Stomach (tissue), 4 donors: Measurements from ENCODE around the gene MRPS17.

ENCODE experiments used
- CTCF ChIP-seq, 7 experiments: fragments of 450-650 bp in 4 of 7; fragments of 200-600 bp in 3 of 7; sonication (generic) in 3 of 7; IDR thresholded peaks; one replicate each; pipeline ENCODE4 v1.5.1; 2016 to 2019; ENCODE audit warnings: antibody characterized with exemption in 7 of 7, control low read depth in 2 of 7, mild to moderate bottlenecking in 1 of 7
- POLR2AphosphoS5 ChIP-seq, 3 donors: sonication (generic); formaldehyde crosslinking; IDR thresholded peaks; one replicate each; pipeline ENCODE4 v1.6.1; 2016; ENCODE audit warnings: antibody characterized with exemption in 3 of 3

DNA sequence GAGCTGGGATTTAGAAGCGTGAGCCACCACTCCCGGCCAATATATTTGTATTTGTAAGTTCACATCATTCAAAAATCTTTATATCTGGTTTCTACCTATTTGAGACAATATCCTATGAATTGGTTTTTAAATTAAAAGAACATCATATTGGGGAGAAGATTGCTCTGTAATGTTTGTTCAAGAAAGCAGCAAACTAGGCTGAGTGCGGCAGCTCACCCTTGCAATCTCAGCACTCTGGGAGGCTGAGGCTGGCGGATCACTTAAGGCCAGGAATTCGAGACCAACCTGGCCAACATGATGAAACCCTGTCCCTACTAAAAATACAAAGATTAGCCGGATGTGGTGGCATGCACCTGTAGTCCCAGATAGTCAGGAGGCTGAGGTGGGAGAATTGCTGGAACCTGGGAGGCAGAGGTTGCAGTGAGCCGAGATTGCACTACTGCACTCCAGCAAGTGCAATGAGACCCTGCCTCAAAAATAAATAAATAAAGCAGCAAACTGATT, 22.1 kb downstream of the MRPS17 start:
- no peak for TF ChIP-seq CTCF (IDR thresholded peaks at IDR 0.05)
- no peak for TF ChIP-seq POLR2AphosphoS5 (IDR thresholded peaks at IDR 0.05)
